Upper lobe of right lung (tissue), 1 donor: ENCODE results near the gene ZSWIM8. TPM values are rescaled to one million over a fixed set of nuclear protein-coding genes. Genes with fewer than 3 reads are reported as not detected.

Source experiments
- ATAC-seq: fragments of 200-7000 bp; cut with Tn5 transposase; one replicate; pipeline ENCODE4 v1.9.1; 2020; ENCODE audit warnings: mild to moderate bottlenecking, moderate library complexity
- DNase-seq: peaks from one replicate; pipeline ENCODE4 v3.0.0-alpha.2; 2020
- H3K27ac ChIP-seq: fragments of 200-600 bp; one replicate; pipeline ENCODE4 v1.8.0; 2022
- H3K27me3 ChIP-seq: fragments of 200-600 bp; one replicate; pipeline ENCODE4 v1.8.0; 2022; ENCODE audit warnings: mild to moderate bottlenecking
- H3K36me3 ChIP-seq: fragments of 200-600 bp; one replicate; pipeline ENCODE4 v1.8.0; 2022
- H3K4me1 ChIP-seq: fragments of 200-600 bp; one replicate; pipeline ENCODE4 v1.8.0; 2022
- H3K4me3 ChIP-seq: fragments of 200-600 bp; one replicate; pipeline ENCODE4 v1.8.0; 2022; ENCODE audit warnings: mild to moderate bottlenecking
- H3K9me3 ChIP-seq: fragments of 200-600 bp; one replicate; pipeline ENCODE4 v1.8.0; 2022
- intact Hi-C: fragments of 100-400 bp; cut with DNase I; formaldehyde crosslinking; loops from one replicate; pipeline ENCODE4 v1.11.0; 2022
- total RNA-seq: library from RNA; stranded (reverse); fragmentation: NEBNext Ultra II Directional; extraction: Animal tissue kit (Norgen Biotek cat#: 25700); gene quantifications from one replicate; pipeline ENCODE4 v1.2.1, GENCODE V29; 2021
- TF ChIP-seq, protein P1 (sequence below): fragments of 200-600 bp; IDR thresholded peaks from one replicate; pipeline ENCODE4 v1.8.0; 2022; ENCODE audit warnings: antibody characterized with exemption
- donor health status: DM: no; HTN: yes; CAD: no; lungs with severe emphysema.

ZSWIM8 gene
- total RNA-seq, 1 donor from 2014 or later: 117 TPM

DNA sequence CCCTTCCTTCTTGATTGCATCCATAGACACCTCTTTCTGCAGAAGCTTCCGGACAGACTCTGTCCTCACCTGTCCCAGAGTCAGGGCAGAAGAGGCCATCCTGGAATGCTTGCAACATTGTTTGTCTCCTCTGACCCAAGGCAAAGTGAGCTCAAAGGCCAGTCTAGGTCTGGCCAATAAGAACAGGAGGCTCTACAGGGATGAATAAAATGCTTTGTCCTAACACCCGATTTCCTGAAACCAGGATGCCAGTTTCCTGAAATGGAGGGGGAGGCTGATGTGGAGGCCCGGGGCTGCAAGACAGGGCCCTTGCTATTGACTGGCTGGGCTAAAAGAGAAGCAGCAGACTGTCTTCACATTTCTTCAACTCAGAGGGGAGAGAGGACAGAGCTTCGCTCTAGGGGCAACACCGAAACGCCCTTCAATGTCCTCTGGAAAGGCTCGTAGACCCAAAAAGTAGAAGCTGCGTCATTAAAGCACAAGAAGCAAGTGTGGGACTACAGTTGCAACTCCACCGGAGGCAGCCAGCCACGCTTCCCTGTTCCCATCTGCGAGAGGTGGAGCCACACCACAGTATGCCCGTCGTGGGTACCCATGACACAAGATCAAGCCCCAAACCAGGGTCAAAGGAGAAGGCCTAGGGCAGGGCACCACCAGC, 55.1 kb downstream of the ZSWIM8 start:
- Histone ChIP-seq H3K27ac (no peak overlapping the region), H3K36me3 (peaks cover 85% of the 10 kb centered on the region), H3K9me3 (no peaks in the 10 kb centered on the region), H3K27me3 (no peaks in the 10 kb centered on the region), H3K4me1 (no peaks in the 10 kb centered on the region), H3K4me3 (no peak overlapping the region)
- no peak for ATAC-seq
- intact Hi-C loops: no loop called here
- TF ChIP-seq, protein P1, sequence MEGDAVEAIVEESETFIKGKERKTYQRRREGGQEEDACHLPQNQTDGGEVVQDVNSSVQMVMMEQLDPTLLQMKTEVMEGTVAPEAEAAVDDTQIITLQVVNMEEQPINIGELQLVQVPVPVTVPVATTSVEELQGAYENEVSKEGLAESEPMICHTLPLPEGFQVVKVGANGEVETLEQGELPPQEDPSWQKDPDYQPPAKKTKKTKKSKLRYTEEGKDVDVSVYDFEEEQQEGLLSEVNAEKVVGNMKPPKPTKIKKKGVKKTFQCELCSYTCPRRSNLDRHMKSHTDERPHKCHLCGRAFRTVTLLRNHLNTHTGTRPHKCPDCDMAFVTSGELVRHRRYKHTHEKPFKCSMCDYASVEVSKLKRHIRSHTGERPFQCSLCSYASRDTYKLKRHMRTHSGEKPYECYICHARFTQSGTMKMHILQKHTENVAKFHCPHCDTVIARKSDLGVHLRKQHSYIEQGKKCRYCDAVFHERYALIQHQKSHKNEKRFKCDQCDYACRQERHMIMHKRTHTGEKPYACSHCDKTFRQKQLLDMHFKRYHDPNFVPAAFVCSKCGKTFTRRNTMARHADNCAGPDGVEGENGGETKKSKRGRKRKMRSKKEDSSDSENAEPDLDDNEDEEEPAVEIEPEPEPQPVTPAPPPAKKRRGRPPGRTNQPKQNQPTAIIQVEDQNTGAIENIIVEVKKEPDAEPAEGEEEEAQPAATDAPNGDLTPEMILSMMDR: no peak
- DNase-seq: no peak

DNA sequence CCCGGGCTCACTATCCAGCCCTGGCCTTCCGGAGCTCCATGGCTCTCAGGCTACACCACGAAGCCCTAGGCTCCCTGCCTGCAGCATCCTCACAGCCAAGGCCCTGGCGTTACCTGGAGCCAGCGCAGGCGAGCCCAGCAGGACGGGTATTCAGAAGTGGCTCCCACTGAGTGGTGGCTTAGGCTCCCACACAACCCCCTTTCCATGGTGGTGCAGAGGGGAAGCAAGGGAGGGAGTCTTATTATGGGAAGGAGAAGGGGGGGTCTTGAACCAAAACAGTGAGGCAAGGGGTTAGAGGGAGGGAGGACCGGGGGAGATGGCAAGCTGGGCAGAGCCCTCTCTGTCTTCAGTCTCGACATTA, 55.6 kb downstream of the ZSWIM8 start:
- TF ChIP-seq, protein P1: no peak
- no peak overlapping the region for H3K27ac ChIP-seq
- no peaks in the 10 kb centered on the region for H3K27me3 ChIP-seq
- no peaks in the 10 kb centered on the region for H3K9me3 ChIP-seq
- H3K36me3 ChIP-seq: peaks cover 84% of the 10 kb centered on the region
- H3K4me1 ChIP-seq: no peaks in the 10 kb centered on the region
- intact Hi-C loops: no loop called here
- no peak overlapping the region for H3K4me3 ChIP-seq
- ATAC-seq: no peak
- no peak for DNase-seq

DNA sequence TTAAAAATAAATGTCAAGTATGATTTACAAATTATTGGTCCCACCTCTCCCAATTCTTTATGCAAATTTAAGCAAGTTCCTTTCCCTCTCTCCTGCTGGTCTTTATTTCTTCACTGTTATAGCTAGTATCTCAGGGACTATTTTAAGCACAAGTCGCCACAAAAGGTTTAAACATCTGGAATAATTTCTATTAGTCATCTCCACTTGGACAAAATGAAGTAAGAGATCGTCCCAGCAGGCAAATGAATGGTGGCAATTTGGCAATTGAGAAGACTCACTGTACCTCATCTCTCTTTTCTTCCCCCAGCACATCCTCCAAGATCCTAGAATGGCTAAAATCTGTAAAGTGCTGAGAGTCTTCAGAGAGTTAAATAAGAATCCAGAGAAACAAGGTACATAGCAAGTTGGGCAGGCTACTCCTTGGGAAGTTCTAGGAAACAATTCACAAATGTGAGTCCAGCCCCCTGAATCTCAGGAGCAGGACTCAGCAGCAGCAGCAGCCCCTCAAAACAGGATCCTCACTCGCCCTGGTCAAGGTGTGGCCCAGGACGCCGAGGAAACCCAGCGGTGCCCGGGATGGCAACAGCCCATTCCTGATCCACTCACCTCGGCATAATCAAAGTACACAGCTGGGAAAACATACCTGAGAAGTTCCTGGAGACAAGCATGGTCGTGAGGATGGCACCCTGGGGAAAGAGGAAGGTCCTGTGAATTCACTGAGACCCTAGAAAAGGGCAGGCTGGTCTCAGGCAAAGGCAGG, 56.3 kb downstream of the ZSWIM8 start:
- H3K4me1 ChIP-seq: no peaks in the 10 kb centered on the region
- H3K27me3 ChIP-seq: no peaks in the 10 kb centered on the region
- H3K9me3 ChIP-seq: no peaks in the 10 kb centered on the region
- TF ChIP-seq, protein P1: no peak
- ATAC-seq: no peak
- H3K36me3 ChIP-seq: peaks cover 84% of the 10 kb centered on the region
- H3K27ac ChIP-seq: no peak overlapping the region
- intact Hi-C loops: no loop called here
- no peak for DNase-seq
- H3K4me3 ChIP-seq: no peak overlapping the region

DNA sequence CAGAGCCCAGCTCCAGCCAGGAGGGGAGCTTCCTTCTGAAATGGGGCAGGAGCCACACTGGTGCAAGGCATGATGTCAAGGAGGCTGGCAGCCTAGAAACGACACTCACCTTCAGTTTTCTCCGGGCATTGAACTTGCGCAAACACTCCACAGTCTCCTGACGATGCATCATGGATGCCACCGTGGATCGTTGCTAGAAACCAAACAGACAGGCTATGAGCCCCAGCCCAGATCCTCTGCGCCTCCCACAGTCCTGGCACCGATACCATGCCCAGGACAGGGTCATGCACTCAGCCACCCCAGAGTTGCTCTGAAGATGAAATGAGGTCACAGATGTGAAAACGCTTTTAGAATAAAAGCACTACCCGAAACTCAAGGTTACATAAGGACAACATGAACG, 56.9 kb downstream of the ZSWIM8 start:
- H3K27me3 ChIP-seq: no peaks in the 10 kb centered on the region
- H3K9me3 ChIP-seq: no peaks in the 10 kb centered on the region
- DNase-seq: no peak
- H3K36me3 ChIP-seq: peaks cover 84% of the 10 kb centered on the region
- no peak overlapping the region for H3K4me3 ChIP-seq
- no peak for ATAC-seq
- H3K27ac ChIP-seq: no peak overlapping the region
- TF ChIP-seq, protein P1: no peak
- H3K4me1 ChIP-seq: no peaks in the 10 kb centered on the region
- intact Hi-C loops: no loop called here

DNA sequence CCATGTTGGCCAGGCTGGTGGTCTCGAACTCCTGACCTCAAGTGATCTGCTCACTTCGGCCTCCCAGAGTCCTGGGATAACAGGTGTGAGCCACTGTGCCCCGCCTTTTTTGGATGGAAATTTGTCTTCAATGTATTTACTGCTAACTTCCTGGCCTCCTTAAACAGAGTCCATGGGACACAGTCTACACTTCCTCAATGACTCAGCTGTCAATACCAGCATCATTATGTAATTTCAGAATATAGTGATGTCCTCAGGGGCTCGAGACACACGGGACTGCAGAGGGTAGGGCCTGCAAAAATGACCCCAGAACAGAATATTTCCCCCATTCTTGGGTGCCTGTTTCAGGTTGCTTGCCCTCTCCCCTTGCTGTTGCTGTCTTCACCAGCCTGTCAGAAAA, 57.9 kb downstream of the ZSWIM8 start:
- Histone ChIP-seq H3K27me3 (no peaks in the 10 kb centered on the region), H3K4me1 (no peaks in the 10 kb centered on the region), H3K27ac (no peak overlapping the region), H3K9me3 (no peaks in the 10 kb centered on the region), H3K36me3 (peaks cover 85% of the 10 kb centered on the region), H3K4me3 (no peak overlapping the region)
- DNase-seq (no peak), ATAC-seq (peak; percentile 49)
- intact Hi-C loops: no loop called here
- TF ChIP-seq, protein P1: no peak
